RWPE1 (cell line): ENCODE results near the gene UAP1.
"Not testable (repeated sequence)": the region's sequence is repeated elsewhere in the genome, so short reads cannot be mapped to it uniquely, and the experiment has no call there.

Source experiments
- CTCF ChIA-PET: fragments of 350-600 bp; sonication (Branson Sonifier 250); formaldehyde crosslinking; extraction: SDS; loops from one replicate; lab custom pipeline; 2021; lab: Yijun Ruan, JAX
- POLR2A ChIA-PET: fragments of 400-600 bp; formaldehyde crosslinking; extraction: SDS; loops from one replicate; lab custom pipeline; 2020; ENCODE audit warnings: antibody characterized with exemption; ENCODE audit not compliant: low non-redundant PET; lab: Yijun Ruan, JAX
- DNase-seq: peaks from one replicate; pipeline ENCODE4 v3.0.0; 2012; ENCODE audit warnings: low spot score
- H3K27ac ChIP-seq: fragments of 450-650 bp; 2 replicates; pipeline ENCODE4 v1.5.1; 2017
- CTCF ChIP-seq: fragments of 450-650 bp; conservative IDR thresholded peaks from 2 replicates; pipeline ENCODE4 v1.5.1; 2017; ENCODE audit warnings: low read depth, mild to moderate bottlenecking

The UAP1 gene

GRCh38 chr1:162587347-162587746, 25.8 kb downstream of the UAP1 start:
- no peak overlapping the region for H3K27ac ChIP-seq
- CTCF ChIA-PET = no interaction called here
- no peak for TF ChIP-seq CTCF
- POLR2A ChIA-PET = no interaction called here
- DNase-seq = no peak

- ChIA-PET POLR2A (interaction anchor here (0.5 kb wide), 1 partner anchor 86 kb away, joined by 4 read pairs; no protein-coding TSS in a partner anchor), CTCF (interaction anchor here (0.6 to 0.9 kb wide), 2 partner anchors 9 to 60 kb away, joined by 3 read pairs; no protein-coding TSS in a partner anchor)
- no peak for DNase-seq
- no peak for TF ChIP-seq CTCF
- no peak overlapping the region for H3K27ac ChIP-seq
These were observed 26.3 kb downstream of the UAP1 start for GRCh38 chr1:162587761-162588260.

- no peak overlapping the region for H3K27ac ChIP-seq
- ChIA-PET CTCF (no interaction called here), POLR2A (no interaction called here)
- no peak for TF ChIP-seq CTCF
- DNase-seq = no peak
These were observed 28.6 kb downstream of the UAP1 start for GRCh38 chr1:162590101-162590500.

GRCh38 chr1:162590686-162591085, 29.2 kb downstream of the UAP1 start:
- ChIA-PET POLR2A (no interaction called here), CTCF (interaction anchor here (0.6 kb wide), 1 partner anchor 17 kb away, joined by 3 read pairs; no protein-coding TSS in a partner anchor)
- no peak for TF ChIP-seq CTCF
- H3K27ac ChIP-seq = no peak overlapping the region
- DNase-seq = no peak

GRCh38 chr1:162596514-162597170, 35.1 kb downstream of the UAP1 start:
- POLR2A ChIA-PET = no interaction called here
- TF ChIP-seq CTCF = no peak
- CTCF ChIA-PET = interaction anchor here (0.8 kb wide), 1 partner anchor 8 kb away, joined by 3 read pairs; no protein-coding TSS in a partner anchor
- no peak for DNase-seq
- no peak overlapping the region for H3K27ac ChIP-seq

- no peak overlapping the region for H3K27ac ChIP-seq
- CTCF ChIA-PET = interaction anchor here (0.6 to 0.7 kb wide), 2 partner anchors 543 to 564 kb away, joined by 3 read pairs; no protein-coding TSS in a partner anchor
- TF ChIP-seq CTCF = no peak
- POLR2A ChIA-PET = no interaction called here
- no peak for DNase-seq
These were observed 37.9 kb downstream of the UAP1 start for GRCh38 chr1:162599451-162599850.

- H3K27ac ChIP-seq, DNase-seq, CTCF ChIA-PET: not testable (repeated sequence)
- POLR2A ChIA-PET = interaction anchor here (0.6 kb wide), 1 partner anchor 1629 kb away, joined by 3 read pairs; no protein-coding TSS in a partner anchor
These were observed 41.6 kb downstream of the UAP1 start for GRCh38 chr1:162603117-162603516.
